ENCODE data around the gene GULP1. TPM values are rescaled to one million over a fixed set of nuclear protein-coding genes. Genes with fewer than 3 reads are reported as not detected.

The GULP1 gene
- total RNA-seq, 1 donor: 42.7 TPM

GRCh38 chr2:188435115-188435514 is 143.4 kb downstream of the GULP1 start:
- TF ChIP-seq CTCF (IDR thresholded peaks at IDR 0.05; ENCODE audit: insufficient read depth, low read length): no peak
- no peak overlapping the region for H3K4me3 ChIP-seq (ENCODE audit: low read depth, low read length)

GRCh38 chr2:188437537-188437936 is 145.9 kb downstream of the GULP1 start:
- no peak for DNase-seq (ENCODE audit: low read depth)
- no peak for TF ChIP-seq CTCF (IDR thresholded peaks at IDR 0.05; ENCODE audit: insufficient read depth, low read length)
- no peak overlapping the region for H3K4me3 ChIP-seq (ENCODE audit: low read depth, low read length)

More at GRCh38 chr2:188435115-188435514, 143.4 kb downstream of the GULP1 start:
- DNase-seq (ENCODE audit: low read depth): no peak

- peak; percentile 34 for DNase-seq (ENCODE audit: low read depth)
- no peak for TF ChIP-seq CTCF (IDR thresholded peaks at IDR 0.05; ENCODE audit: insufficient read depth, low read length)
Observed at GRCh38 chr2:188439986-188440385, 148.3 kb downstream of the GULP1 start.

GRCh38 chr2:188440849-188441248 is 149.2 kb downstream of the GULP1 start:
- TF ChIP-seq CTCF (IDR thresholded peaks at IDR 0.05; ENCODE audit: insufficient read depth, low read length): no peak
- H3K4me3 ChIP-seq (ENCODE audit: low read depth, low read length): no peak overlapping the region

More at GRCh38 chr2:188439986-188440385, 148.3 kb downstream of the GULP1 start:
- no peak overlapping the region for H3K4me3 ChIP-seq (ENCODE audit: low read depth, low read length)

GRCh38 chr2:188441288-188441947 is 149.7 kb downstream of the GULP1 start:
- no peak for DNase-seq (ENCODE audit: low read depth)
- no peak for TF ChIP-seq CTCF (IDR thresholded peaks at IDR 0.05; ENCODE audit: insufficient read depth, low read length)

More at GRCh38 chr2:188440849-188441248, 149.2 kb downstream of the GULP1 start:
- DNase-seq (ENCODE audit: low read depth): no peak

GRCh38 chr2:188443207-188443606 is 151.5 kb downstream of the GULP1 start:
- no peak for TF ChIP-seq CTCF (IDR thresholded peaks at IDR 0.05; ENCODE audit: insufficient read depth, low read length)
- no peak for DNase-seq (ENCODE audit: low read depth)
- H3K4me3 ChIP-seq (ENCODE audit: low read depth, low read length): no peak overlapping the region

More at GRCh38 chr2:188441288-188441947, 149.7 kb downstream of the GULP1 start:
- no peak overlapping the region for H3K4me3 ChIP-seq (ENCODE audit: low read depth, low read length)
